Activated CD4-positive, alpha-beta T cell treated with anti-CD3 and anti-CD28 coated beads, Interleukin-2, Interleukin-6, amounts not matched to agents 100 ng/mL and 50 ng/mL, durations not matched to agents 16 hours and 8 hours (primary cell): Measurements from ENCODE around the gene CYP27A1.
A peak's percentile ranks its signal among the peaks of the same experiment; 100 is the strongest.
"Not testable (repeated sequence)": the region's sequence is repeated elsewhere in the genome, so short reads cannot be mapped to it uniquely, and the experiment has no call there.

Experiments
- DNase-seq: peaks from one replicate; pipeline ENCODE4 v3.0.0-alpha.2; 2020

CYP27A1 gene

GRCh38 chr2:218832520-218832919 lies 50.6 kb downstream of the CYP27A1 start:
- no peak for DNase-seq

- no peak for DNase-seq
Observed at GRCh38 chr2:218833023-218833609, 51.2 kb downstream of the CYP27A1 start.

- no peak for DNase-seq
Observed at GRCh38 chr2:218834685-218835084, 52.7 kb downstream of the CYP27A1 start.

- DNase-seq: no peak
Observed at GRCh38 chr2:218837495-218837894, 55.5 kb downstream of the CYP27A1 start.

GRCh38 chr2:218839430-218839829 lies 57.5 kb downstream of the CYP27A1 start:
- no peak for DNase-seq

GRCh38 chr2:218839888-218840287 lies 57.9 kb downstream of the CYP27A1 start:
- no peak for DNase-seq

- not testable (repeated sequence) for DNase-seq
Observed at GRCh38 chr2:218844334-218844733, 62.4 kb downstream of the CYP27A1 start.

GRCh38 chr2:218846963-218847362 lies 65.0 kb downstream of the CYP27A1 start:
- DNase-seq: not testable (repeated sequence)

- no peak for DNase-seq
Observed at GRCh38 chr2:218849721-218850120, 67.8 kb downstream of the CYP27A1 start.

- no peak for DNase-seq
Observed at GRCh38 chr2:218850796-218851195, 68.8 kb downstream of the CYP27A1 start.

- no peak for DNase-seq
Observed at GRCh38 chr2:218851286-218851685, 69.3 kb downstream of the CYP27A1 start.

- peak; percentile 67 for DNase-seq
Observed at GRCh38 chr2:218852911-218853667, 71.1 kb downstream of the CYP27A1 start.

- no peak for DNase-seq
Observed at GRCh38 chr2:218853766-218854165, 71.8 kb downstream of the CYP27A1 start.

GRCh38 chr2:218854860-218855259 lies 72.9 kb downstream of the CYP27A1 start:
- DNase-seq: no peak

GRCh38 chr2:218855305-218856166 lies 73.6 kb downstream of the CYP27A1 start:
- no peak for DNase-seq

- no peak for DNase-seq
Observed at GRCh38 chr2:218856167-218856895, 74.4 kb downstream of the CYP27A1 start.

GRCh38 chr2:218856896-218857243 lies 74.9 kb downstream of the CYP27A1 start:
- no peak for DNase-seq

- no peak for DNase-seq
Observed at GRCh38 chr2:218857371-218858137, 75.6 kb downstream of the CYP27A1 start.

- DNase-seq: no peak
Observed at GRCh38 chr2:218858138-218858445, 76.1 kb downstream of the CYP27A1 start.

GRCh38 chr2:218858671-218859555 lies 77.0 kb downstream of the CYP27A1 start:
- DNase-seq: no peak

GRCh38 chr2:218859556-218859987 lies 77.6 kb downstream of the CYP27A1 start, which contains the start of gene WNT6:
Gene WNT6 (plus strand): TSS chr2:218859805. CDS start chr2:218860038, 233 bp downstream.
- DNase-seq: no peak
